Effector memory CD8-positive, alpha-beta T cell (primary cell): ENCODE data around the gene COPA.

Source experiments
- ATAC-seq: fragments of 150-1000 bp; cut with Tn5 transposase; replicated peaks from 2 replicates; pipeline ENCODE4 v1.10.0; 2021; ENCODE audit warnings: mild to moderate bottlenecking, moderate library complexity
- DNase-seq, 3 experiments: peaks; one replicate each; pipeline ENCODE4 v3.0.0; 2021
- H3K27ac Mint-ChIP-seq, 2 donors: one replicate each; pipeline ENCODE4 v1.8.0; 2022; ENCODE audit warnings: mild to moderate bottlenecking in 2 of 2, mixed read lengths in 2 of 2, moderate library complexity in 2 of 2
- H3K27me3 Mint-ChIP-seq, 2 donors: one replicate each; pipeline ENCODE4 v1.8.0; 2022; ENCODE audit warnings: mixed read lengths in 2 of 2
- H3K36me3 Mint-ChIP-seq: one replicate; pipeline ENCODE4 v1.8.0; 2022; ENCODE audit warnings: mild to moderate bottlenecking, moderate library complexity, mixed read lengths; ENCODE audit not compliant: insufficient read depth
- H3K4me1 Mint-ChIP-seq, 2 donors: one replicate each; pipeline ENCODE4 v1.8.0; 2022; ENCODE audit warnings: low read depth in 2 of 2, mixed read lengths in 2 of 2
- H3K4me3 Mint-ChIP-seq, 2 donors: one replicate each; pipeline ENCODE4 v1.8.0; 2022; ENCODE audit warnings: mild to moderate bottlenecking in 2 of 2, mixed read lengths in 2 of 2, moderate library complexity in 2 of 2
- H3K9me3 Mint-ChIP-seq, 2 donors: one replicate each; pipeline ENCODE4 v1.8.0; 2022; ENCODE audit warnings: mixed read lengths in 2 of 2

COPA gene

DNA sequence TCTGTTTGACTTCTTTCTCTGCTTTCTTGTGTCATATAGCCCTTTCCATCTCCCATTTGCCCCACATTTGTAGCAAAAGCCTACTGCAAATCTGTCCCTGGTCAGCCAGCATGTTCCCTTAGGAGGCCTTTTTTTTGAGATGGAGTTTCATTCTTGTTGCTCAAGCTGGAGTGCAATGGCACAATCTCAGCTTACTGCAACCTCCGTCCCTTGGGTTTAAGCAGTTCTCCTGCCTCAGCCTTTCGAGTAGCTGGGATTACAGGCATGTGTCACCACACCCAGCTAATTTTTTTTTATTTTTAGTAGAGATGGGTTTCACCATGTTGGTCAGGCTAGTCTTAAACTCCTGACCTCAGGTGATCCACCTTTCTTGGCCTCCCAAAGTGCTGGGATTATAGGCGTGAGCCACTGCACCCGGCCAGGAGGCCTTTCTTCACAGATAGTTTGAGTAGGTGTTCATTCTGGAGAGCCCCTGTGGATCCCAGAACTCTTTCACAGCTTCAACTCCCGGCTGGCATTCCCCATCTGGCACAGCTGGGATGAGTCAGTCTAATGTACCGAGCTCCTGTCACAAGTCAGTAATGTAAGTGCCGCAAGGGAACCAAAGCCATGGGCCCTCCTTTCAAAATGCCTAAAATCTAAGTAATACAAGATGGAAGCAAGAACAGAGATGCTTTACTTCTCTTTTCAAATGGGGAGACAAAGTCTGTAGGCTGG is 14.4 kb upstream of the COPA start:
- DNase-seq (no peak), ATAC-seq (no peak)
- no peaks in the 10 kb centered on the region for H3K27me3 Mint-ChIP-seq
- H3K9me3 Mint-ChIP-seq = no peaks in the 10 kb centered on the region
- H3K36me3 Mint-ChIP-seq = peaks cover 46% of the 10 kb centered on the region
- no peak overlapping the region for H3K27ac Mint-ChIP-seq
- H3K4me1 Mint-ChIP-seq = peaks cover 0 to 5% of the 10 kb centered on the region in 2 donors
- no peak overlapping the region for H3K4me3 Mint-ChIP-seq

DNA sequence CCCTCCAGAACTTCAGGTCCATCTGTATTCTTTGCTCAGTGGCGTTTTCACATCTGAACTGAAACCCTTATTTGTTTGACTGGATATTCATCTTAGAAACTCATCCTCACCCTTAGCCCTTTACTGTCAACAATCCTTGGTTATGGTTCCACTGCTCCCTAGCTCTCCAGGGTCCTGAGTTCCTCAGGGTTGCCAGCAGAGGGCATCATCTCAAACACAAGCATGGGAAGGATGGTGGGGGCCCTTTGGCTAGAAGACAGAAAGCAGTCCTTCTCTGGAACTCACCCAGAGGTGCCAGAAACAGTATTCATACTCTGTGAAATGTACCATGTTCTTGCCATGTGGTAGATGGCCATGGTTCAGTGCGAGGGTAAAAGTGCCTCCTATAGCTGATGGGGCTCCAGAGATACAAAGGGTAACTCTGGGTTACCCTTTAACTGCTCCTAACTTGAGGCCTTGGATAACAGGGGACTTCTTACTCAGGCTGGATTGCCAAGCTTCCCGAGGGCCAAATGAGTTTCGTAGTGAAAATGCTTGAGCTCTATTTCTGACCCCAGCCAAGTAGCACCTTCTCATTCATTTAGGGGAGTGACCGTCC is 11.4 kb upstream of the COPA start:
- H3K4me1 Mint-ChIP-seq = peaks cover 0 to 9% of the 10 kb centered on the region in 2 donors
- H3K27me3 Mint-ChIP-seq = no peaks in the 10 kb centered on the region
- no peaks in the 10 kb centered on the region for H3K9me3 Mint-ChIP-seq
- H3K4me3 Mint-ChIP-seq = no peak overlapping the region
- DNase-seq = peak in 1 of 3 experiments; percentile 6
- no peak for ATAC-seq
- peaks cover 64% of the 10 kb centered on the region for H3K36me3 Mint-ChIP-seq
- peak overlapping the region in 1 of 2 donors; percentile 16 for H3K27ac Mint-ChIP-seq

- H3K27ac Mint-ChIP-seq = no peak overlapping the region
- no peak for DNase-seq
- peaks cover 0 to 12% of the 10 kb centered on the region in 2 donors for H3K4me1 Mint-ChIP-seq
These were observed 10.2 kb upstream of the COPA start for GRCh38 chr1:160353223-160353622.

DNA sequence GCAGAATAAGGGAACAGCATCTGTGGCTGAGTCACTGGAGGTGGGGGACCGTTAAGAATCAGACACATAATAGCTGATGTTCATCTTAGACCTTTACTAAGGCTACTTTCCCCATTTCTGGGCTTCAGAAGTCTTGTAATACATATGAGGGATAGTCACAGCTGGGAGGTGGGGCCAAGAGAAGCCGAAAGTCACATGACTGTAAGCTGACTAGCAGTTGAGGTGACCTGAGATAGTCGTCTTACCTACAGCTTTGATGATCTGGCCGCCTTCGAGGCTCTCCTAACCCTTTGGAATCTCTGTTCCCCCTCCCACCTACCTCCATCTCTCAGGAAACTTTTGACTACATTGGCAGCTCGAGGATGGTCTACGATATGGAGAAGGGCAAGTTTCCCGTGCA is 9.5 kb upstream of the COPA start:
- Mint-ChIP-seq H3K27ac (no peak overlapping the region), H3K36me3 (peaks cover 64% of the 10 kb centered on the region), H3K4me1 (peaks cover 0 to 17% of the 10 kb centered on the region in 2 donors), H3K27me3 (no peaks in the 10 kb centered on the region), H3K4me3 (no peak overlapping the region), H3K9me3 (no peaks in the 10 kb centered on the region)
- no peak for ATAC-seq
- DNase-seq = no peak

More at GRCh38 chr1:160353223-160353622, 10.2 kb upstream of the COPA start:
- no peak for ATAC-seq
- Mint-ChIP-seq H3K27me3 (no peaks in the 10 kb centered on the region), H3K9me3 (no peaks in the 10 kb centered on the region), H3K4me3 (no peak overlapping the region), H3K36me3 (peaks cover 59% of the 10 kb centered on the region)

DNA sequence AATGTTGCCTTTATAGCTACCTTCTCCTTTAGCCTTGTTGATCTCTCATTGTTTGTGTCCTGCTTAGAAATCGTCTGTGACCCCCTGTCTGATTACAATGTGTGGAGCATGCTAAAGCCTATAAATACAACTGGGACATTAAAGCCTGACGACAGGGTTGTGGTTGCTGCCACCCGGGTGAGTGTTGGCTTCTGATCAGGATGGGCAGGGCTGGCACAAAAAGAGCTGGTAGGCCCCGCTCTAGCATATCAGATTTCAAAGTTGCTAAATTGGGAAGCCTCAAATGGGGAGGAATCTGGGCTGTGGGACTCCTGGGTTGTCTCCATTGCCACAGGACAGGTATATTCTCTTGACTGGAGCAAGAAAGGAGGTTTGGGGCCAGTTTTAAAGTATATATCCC is 8.6 kb upstream of the COPA start:
- Mint-ChIP-seq H3K4me1 (peaks cover 5 to 21% of the 10 kb centered on the region in 2 donors), H3K27me3 (no peaks in the 10 kb centered on the region), H3K9me3 (no peaks in the 10 kb centered on the region), H3K27ac (no peak overlapping the region), H3K4me3 (no peak overlapping the region), H3K36me3 (peaks cover 59% of the 10 kb centered on the region)
- DNase-seq = no peak
- ATAC-seq = no peak

- no peak for DNase-seq
- ATAC-seq = no peak
- peaks cover 60% of the 10 kb centered on the region for H3K36me3 Mint-ChIP-seq
- no peaks in the 10 kb centered on the region for H3K27me3 Mint-ChIP-seq
- H3K4me1 Mint-ChIP-seq = peaks cover 16 to 37% of the 10 kb centered on the region in 2 donors
- H3K4me3 Mint-ChIP-seq = no peak overlapping the region
- no peaks in the 10 kb centered on the region for H3K9me3 Mint-ChIP-seq
- H3K27ac Mint-ChIP-seq = no peak overlapping the region
These were observed 3.9 kb upstream of the COPA start for GRCh38 chr1:160346958-160347357.

GRCh38 chr1:160346463-160346862 is 3.4 kb upstream of the COPA start:
- Mint-ChIP-seq H3K4me3 (no peak overlapping the region), H3K9me3 (no peaks in the 10 kb centered on the region), H3K27ac (no peak overlapping the region), H3K27me3 (no peaks in the 10 kb centered on the region), H3K4me1 (peaks cover 16 to 37% of the 10 kb centered on the region in 2 donors), H3K36me3 (peaks cover 59% of the 10 kb centered on the region)
- no peak for DNase-seq
- ATAC-seq = no peak

- peaks cover 23 to 46% of the 10 kb centered on the region in 2 donors for H3K4me1 Mint-ChIP-seq
- peak overlapping the region in 1 of 2 donors; percentile 99 for H3K27ac Mint-ChIP-seq
- H3K9me3 Mint-ChIP-seq = no peaks in the 10 kb centered on the region
- H3K27me3 Mint-ChIP-seq = no peaks in the 10 kb centered on the region
- peaks cover 47% of the 10 kb centered on the region for H3K36me3 Mint-ChIP-seq
- no peak for ATAC-seq
- H3K4me3 Mint-ChIP-seq = peak overlapping the region; percentile 94 to 99
- no peak for DNase-seq
These were observed 1.9 kb upstream of the COPA start for GRCh38 chr1:160344936-160345335.

DNA sequence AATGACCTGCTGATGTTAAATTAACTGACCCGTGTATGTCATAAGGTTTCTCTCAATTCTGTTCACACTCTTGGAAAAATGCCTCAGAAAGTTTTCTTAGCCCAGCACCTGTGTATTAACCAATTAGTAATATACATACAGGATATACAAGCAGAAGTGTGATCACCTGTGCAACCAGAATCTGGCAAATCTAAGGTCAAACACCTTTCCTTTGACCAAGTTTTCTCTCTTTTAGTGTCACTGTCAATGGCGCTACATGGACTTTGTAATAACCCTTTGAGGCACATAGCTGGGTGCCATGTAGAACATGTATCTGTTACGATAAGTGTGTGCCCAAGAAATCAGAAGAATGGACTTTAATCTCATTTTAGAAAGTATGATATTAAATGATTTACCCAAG is 1.2 kb upstream of the COPA start:
- Mint-ChIP-seq H3K4me1 (peaks cover 23 to 41% of the 10 kb centered on the region in 2 donors), H3K9me3 (no peaks in the 10 kb centered on the region), H3K27ac (peak overlapping the region; percentile 98 to 99), H3K27me3 (no peaks in the 10 kb centered on the region), H3K36me3 (peaks cover 46% of the 10 kb centered on the region), H3K4me3 (peak overlapping the region; percentile 94 to 99)
- ATAC-seq (no peak), DNase-seq (no peak)

GRCh38 chr1:160342526-160342925 is 524 bp downstream of the COPA start:
- Mint-ChIP-seq H3K4me3 (peak overlapping the region; percentile 94 to 99), H3K27ac (peak overlapping the region; percentile 98 to 99), H3K4me1 (peaks cover 26 to 45% of the 10 kb centered on the region in 2 donors), H3K9me3 (no peaks in the 10 kb centered on the region), H3K36me3 (peaks cover 55% of the 10 kb centered on the region), H3K27me3 (no peaks in the 10 kb centered on the region)
- DNase-seq = peak in 1 of 3 experiments; percentile 17
- peak; percentile 8 for ATAC-seq

- no peak for ATAC-seq
- DNase-seq = no peak
- Mint-ChIP-seq H3K27me3 (no peaks in the 10 kb centered on the region), H3K9me3 (no peaks in the 10 kb centered on the region), H3K4me1 (peaks cover 21 to 40% of the 10 kb centered on the region in 2 donors), H3K27ac (peak overlapping the region; percentile 21 to 99), H3K36me3 (peaks cover 60% of the 10 kb centered on the region), H3K4me3 (peak overlapping the region in 1 of 2 donors; percentile 99)
These were observed 2.2 kb downstream of the COPA start for GRCh38 chr1:160340866-160341265.

- peaks cover 21 to 40% of the 10 kb centered on the region in 2 donors for H3K4me1 Mint-ChIP-seq
- H3K9me3 Mint-ChIP-seq = no peaks in the 10 kb centered on the region
- peaks cover 68% of the 10 kb centered on the region for H3K36me3 Mint-ChIP-seq
- H3K27me3 Mint-ChIP-seq = no peaks in the 10 kb centered on the region
- ATAC-seq = no peak
- no peak for DNase-seq
- H3K4me3 Mint-ChIP-seq = no peak overlapping the region
- H3K27ac Mint-ChIP-seq = peak overlapping the region in 1 of 2 donors; percentile 21
These were observed 2.9 kb downstream of the COPA start for GRCh38 chr1:160340146-160340545.

DNA sequence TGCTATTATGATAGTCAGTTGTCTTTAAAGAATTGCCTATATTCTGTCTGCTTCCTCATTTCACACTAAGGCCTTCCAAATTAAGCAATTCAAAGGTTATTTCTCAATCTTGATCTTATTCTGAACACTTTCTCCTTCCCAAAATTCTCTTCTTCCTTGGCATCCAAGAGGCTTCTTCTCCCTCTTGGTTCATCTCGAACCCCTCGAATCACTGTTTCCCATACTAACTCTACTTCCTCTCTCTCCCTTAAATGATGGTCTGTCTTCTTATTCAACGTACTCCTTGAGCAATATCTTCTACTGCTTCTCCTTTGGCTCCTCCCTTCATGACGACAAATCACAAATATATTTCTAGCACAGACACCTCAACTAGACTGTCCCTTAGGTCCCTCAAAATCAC is 4.5 kb downstream of the COPA start:
- H3K9me3 Mint-ChIP-seq = no peaks in the 10 kb centered on the region
- no peaks in the 10 kb centered on the region for H3K27me3 Mint-ChIP-seq
- ATAC-seq (no peak), DNase-seq (no peak)
- no peak overlapping the region for H3K27ac Mint-ChIP-seq
- peaks cover 74% of the 10 kb centered on the region for H3K36me3 Mint-ChIP-seq
- no peak overlapping the region for H3K4me3 Mint-ChIP-seq
- peaks cover 18 to 35% of the 10 kb centered on the region in 2 donors for H3K4me1 Mint-ChIP-seq

DNA sequence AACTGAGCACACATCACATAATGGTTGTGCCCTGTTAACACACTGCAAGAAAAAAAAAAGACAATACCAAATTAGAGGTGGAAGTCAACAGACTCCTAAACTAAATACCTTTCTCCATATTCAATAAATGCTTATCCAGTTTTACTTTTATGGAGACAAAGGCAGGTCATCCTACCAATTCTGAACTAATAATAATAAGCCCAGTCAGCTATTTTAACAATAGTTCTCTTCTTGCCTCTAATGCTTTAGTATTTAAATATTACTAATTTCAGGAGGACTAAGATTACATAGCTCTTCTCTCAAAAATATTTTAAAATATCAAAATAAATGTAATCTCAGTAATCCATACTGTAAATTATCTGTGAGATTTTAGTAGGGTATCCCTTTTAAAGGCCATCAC is 10.5 kb downstream of the COPA start:
- Mint-ChIP-seq H3K4me1 (peaks cover 7 to 12% of the 10 kb centered on the region in 2 donors), H3K4me3 (no peak overlapping the region), H3K27ac (no peak overlapping the region), H3K27me3 (no peaks in the 10 kb centered on the region), H3K9me3 (no peaks in the 10 kb centered on the region), H3K36me3 (peaks cover 88% of the 10 kb centered on the region)
- DNase-seq = no peak
- ATAC-seq = no peak
